Fibroblast of lung (primary cell): ENCODE results near the gene SIPA1L3. TPM values are rescaled to one million over a fixed set of nuclear protein-coding genes. Genes with fewer than 3 reads are reported as not detected.

Experiments
- DNase-seq, 2 donors: peaks; one replicate each; pipeline versions ENCODE4 v3.0.0 to v3.0.0-alpha.2; 2010; ENCODE audit warnings: low read depth in 2 of 2
- H2AFZ ChIP-seq: 2 replicates; pipeline ENCODE4 v1.5.1; 2012; ENCODE audit warnings: low read length, control low read depth, inconsistent platforms
- H3K27ac ChIP-seq: 2 replicates; pipeline ENCODE4 v1.5.1; 2011; ENCODE audit warnings: low read length, control low read depth; ENCODE audit not compliant: insufficient read depth
- H3K27me3 ChIP-seq: 2 replicates; pipeline ENCODE4 v1.5.1; 2011; ENCODE audit warnings: mild to moderate bottlenecking, low read length; ENCODE audit not compliant: control insufficient read depth, insufficient read depth
- H3K36me3 ChIP-seq: 2 replicates; pipeline ENCODE4 v1.5.1; 2011; ENCODE audit warnings: low read length; ENCODE audit not compliant: control insufficient read depth, insufficient read depth
- H3K4me1 ChIP-seq: 2 replicates; pipeline ENCODE4 v1.5.1; 2011; ENCODE audit warnings: low read length; ENCODE audit not compliant: control insufficient read depth, insufficient read depth; ENCODE audit errors: extremely low read depth
- H3K4me2 ChIP-seq: 2 replicates; pipeline ENCODE4 v1.5.1; 2011; ENCODE audit warnings: low read length, control low read depth; ENCODE audit not compliant: insufficient read depth; ENCODE audit errors: extremely low read depth
- H3K4me3 ChIP-seq, 4 experiments: fragments of 200-600 bp in 1 of 4; sonication (generic) in 1 of 4; replicated peaks in 1 of 4; 2 replicates each; pipeline ENCODE4 v1.5.1; 2011 to 2016; ENCODE audit warnings: low read length in 4 of 4, low read depth in 3 of 4, mild to moderate bottlenecking in 3 of 4, control low read depth in 2 of 4, inconsistent platforms in 1 of 4, mixed read lengths in 1 of 4; ENCODE audit not compliant: insufficient read depth in 1 of 4; ENCODE audit errors: control extremely low read depth in 1 of 4
- H3K79me2 ChIP-seq: 2 replicates; pipeline ENCODE4 v1.5.1; 2012; ENCODE audit warnings: mild to moderate bottlenecking, low read length, inconsistent platforms; ENCODE audit not compliant: control insufficient read depth, insufficient read depth
- H3K9ac ChIP-seq: 2 replicates; pipeline ENCODE4 v1.5.1; 2011; ENCODE audit warnings: mild to moderate bottlenecking, low read length, control low read depth; ENCODE audit not compliant: insufficient read depth
- H3K9me3 ChIP-seq: 2 replicates; pipeline ENCODE4 v1.5.1; 2012; ENCODE audit warnings: low read depth, low read length; ENCODE audit not compliant: control insufficient read depth, insufficient read depth
- H4K20me1 ChIP-seq: 2 replicates; pipeline ENCODE4 v1.5.1; 2011; ENCODE audit warnings: low read length; ENCODE audit not compliant: control insufficient read depth, insufficient read depth; ENCODE audit errors: extremely low read depth
- EZH2 ChIP-seq: IDR thresholded peaks from 2 replicates; pipeline ENCODE4 v1.5.1; 2012; ENCODE audit warnings: low read length, control low read depth, mild to moderate bottlenecking; ENCODE audit errors: missing control alignments
- polyA plus RNA-seq, 2 donors: library from polyadenylated mRNA; depleted of rRNA in 1 of 2; stranded (reverse) in 1 of 2; unstranded in 1 of 2; fragments of >200 nt; gene quantifications; 2 replicates each; pipeline ENCODE4 v1.2.1, GENCODE V29; 2011 to 2012; ENCODE audit warnings: missing spikeins in 1 of 2
- total RNA-seq: library from RNA; depleted of rRNA; stranded (reverse); fragments of >200 nt; gene quantifications from 2 replicates; pipeline ENCODE4 v1.2.1, GENCODE V29; 2014
- TF ChIP-seq, protein P1 (sequence below), 2 donors: IDR thresholded peaks in 1 of 2; conservative IDR thresholded peaks in 1 of 2; 1 replicate in 1 of 2; 2 replicates in 1 of 2; pipeline ENCODE4 v1.5.1; 2011 to 2012; ENCODE audit warnings: low read length in 2 of 2, control low read depth in 1 of 2, inconsistent platforms in 1 of 2, low read depth in 1 of 2, mild to moderate bottlenecking in 1 of 2

SIPA1L3 gene
- total and polyA plus RNA-seq, 2 donors (not counting 1 experiment from before 2014, with no cell fraction given), result 3.7 to 10.1 TPM

DNA sequence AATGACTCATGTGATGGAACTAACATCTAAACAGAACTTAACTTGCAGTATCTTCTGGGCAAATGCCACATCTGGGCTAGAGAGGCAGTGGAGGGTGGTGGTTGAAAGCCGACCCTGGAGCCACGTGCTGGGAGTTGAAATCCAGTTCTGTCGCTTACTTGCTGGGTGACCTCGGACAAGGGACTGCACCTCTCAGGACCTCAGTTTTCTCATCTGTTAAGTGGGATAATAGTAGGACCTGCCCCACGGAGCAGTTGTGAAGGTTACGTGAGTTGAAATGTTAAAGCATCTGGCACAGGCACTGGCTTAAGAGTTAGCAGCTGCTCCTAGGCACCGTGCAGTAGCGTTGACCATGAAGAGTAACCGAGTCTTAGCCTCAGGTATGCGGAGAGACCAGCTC is 76.1 kb downstream of the SIPA1L3 start:
- TF ChIP-seq, protein P1, sequence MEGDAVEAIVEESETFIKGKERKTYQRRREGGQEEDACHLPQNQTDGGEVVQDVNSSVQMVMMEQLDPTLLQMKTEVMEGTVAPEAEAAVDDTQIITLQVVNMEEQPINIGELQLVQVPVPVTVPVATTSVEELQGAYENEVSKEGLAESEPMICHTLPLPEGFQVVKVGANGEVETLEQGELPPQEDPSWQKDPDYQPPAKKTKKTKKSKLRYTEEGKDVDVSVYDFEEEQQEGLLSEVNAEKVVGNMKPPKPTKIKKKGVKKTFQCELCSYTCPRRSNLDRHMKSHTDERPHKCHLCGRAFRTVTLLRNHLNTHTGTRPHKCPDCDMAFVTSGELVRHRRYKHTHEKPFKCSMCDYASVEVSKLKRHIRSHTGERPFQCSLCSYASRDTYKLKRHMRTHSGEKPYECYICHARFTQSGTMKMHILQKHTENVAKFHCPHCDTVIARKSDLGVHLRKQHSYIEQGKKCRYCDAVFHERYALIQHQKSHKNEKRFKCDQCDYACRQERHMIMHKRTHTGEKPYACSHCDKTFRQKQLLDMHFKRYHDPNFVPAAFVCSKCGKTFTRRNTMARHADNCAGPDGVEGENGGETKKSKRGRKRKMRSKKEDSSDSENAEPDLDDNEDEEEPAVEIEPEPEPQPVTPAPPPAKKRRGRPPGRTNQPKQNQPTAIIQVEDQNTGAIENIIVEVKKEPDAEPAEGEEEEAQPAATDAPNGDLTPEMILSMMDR (conservative IDR thresholded peaks at IDR 0.05 in 1 of 2, IDR thresholded peaks at IDR 0.05 in 1 of 2; ENCODE audit: low read depth in 1 of 2, low read length in 2 of 2), result no peak
- no peak for TF ChIP-seq EZH2
- H3K9me3 ChIP-seq, result no peaks in the 10 kb centered on the region
- H4K20me1 ChIP-seq, result no peaks in the 10 kb centered on the region
- H3K9ac ChIP-seq, result no peak overlapping the region
- no peaks in the 10 kb centered on the region for H3K36me3 ChIP-seq
- no peak overlapping the region for H2AFZ ChIP-seq
- H3K4me3 ChIP-seq, result no peak overlapping the region
- no peaks in the 10 kb centered on the region for H3K27me3 ChIP-seq
- H3K4me1 ChIP-seq, result peaks cover 2% of the 10 kb centered on the region
- peak in 1 of 2 donors; percentile 24 for DNase-seq
- H3K4me2 ChIP-seq, result no peak overlapping the region
- H3K79me2 ChIP-seq, result no peaks in the 10 kb centered on the region
- H3K27ac ChIP-seq, result no peak overlapping the region

DNA sequence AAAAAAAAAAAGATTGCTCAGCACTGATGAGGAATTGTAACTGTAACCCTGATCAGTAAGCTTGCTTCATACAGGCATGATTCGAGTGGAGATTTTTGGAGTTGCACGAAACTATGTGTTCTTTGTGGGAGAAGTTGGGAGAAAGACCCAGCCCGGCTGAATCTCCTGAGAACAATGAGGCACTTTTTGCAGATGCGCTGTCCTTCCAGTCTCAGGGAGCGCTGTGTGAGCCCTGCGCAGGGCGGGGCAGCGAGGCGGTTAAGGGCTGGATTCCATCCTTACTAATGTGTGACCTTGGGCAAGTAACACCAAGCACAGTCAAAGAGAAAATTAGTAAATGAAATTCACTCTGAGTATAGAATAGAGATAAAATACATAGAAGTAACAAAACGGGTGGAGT is 76.9 kb downstream of the SIPA1L3 start:
- peaks cover 2% of the 10 kb centered on the region for H3K4me1 ChIP-seq
- H3K4me2 ChIP-seq, result no peak overlapping the region
- no peaks in the 10 kb centered on the region for H3K27me3 ChIP-seq
- no peaks in the 10 kb centered on the region for H3K36me3 ChIP-seq
- H3K79me2 ChIP-seq, result no peaks in the 10 kb centered on the region
- no peak overlapping the region for H3K9ac ChIP-seq
- H2AFZ ChIP-seq, result no peak overlapping the region
- H3K9me3 ChIP-seq, result no peaks in the 10 kb centered on the region
- TF ChIP-seq, protein P1 (conservative IDR thresholded peaks at IDR 0.05 in 1 of 2, IDR thresholded peaks at IDR 0.05 in 1 of 2; ENCODE audit: low read depth in 1 of 2, low read length in 2 of 2), result no peak
- TF ChIP-seq EZH2, result no peak
- H4K20me1 ChIP-seq, result no peaks in the 10 kb centered on the region
- peak in 1 of 2 donors; percentile 53 for DNase-seq
- H3K4me3 ChIP-seq, result no peak overlapping the region
- no peak overlapping the region for H3K27ac ChIP-seq

DNA sequence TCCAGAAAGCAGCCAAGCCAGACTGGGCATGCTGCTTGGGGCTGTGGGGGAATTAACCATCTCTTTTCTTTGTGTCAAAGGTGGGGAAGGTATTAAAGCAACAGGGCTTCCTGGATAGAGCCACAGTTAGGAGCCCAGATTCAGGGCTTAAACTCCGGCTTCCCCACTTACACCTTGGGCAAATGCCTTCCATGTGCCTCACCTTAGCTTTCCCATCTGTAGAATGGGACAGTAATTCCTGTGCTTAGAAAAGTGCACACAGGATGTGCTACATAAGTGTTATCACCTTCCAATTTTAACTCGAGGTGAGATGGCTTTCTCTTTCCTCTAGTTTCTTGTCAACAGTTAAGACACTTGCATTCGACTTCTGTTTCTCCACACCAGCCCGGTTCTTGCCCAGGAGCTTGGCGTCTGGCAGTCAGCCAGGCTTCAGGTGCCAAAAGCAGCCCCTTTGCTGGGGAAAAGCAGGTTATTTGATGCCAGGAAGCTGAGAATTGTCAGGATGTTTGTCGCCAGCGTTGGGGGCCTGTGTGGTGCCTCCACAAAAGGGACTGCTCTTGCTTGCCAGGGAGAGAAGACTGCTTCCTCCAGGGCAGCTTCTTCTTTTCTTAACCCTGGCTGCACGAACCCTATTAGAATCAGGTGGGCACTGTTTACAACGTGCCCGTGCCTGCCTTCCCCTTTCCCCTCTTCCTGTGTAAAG is 79.2 kb downstream of the SIPA1L3 start:
- TF ChIP-seq EZH2, result no peak
- TF ChIP-seq, protein P1 (conservative IDR thresholded peaks at IDR 0.05 in 1 of 2, IDR thresholded peaks at IDR 0.05 in 1 of 2; ENCODE audit: low read depth in 1 of 2, low read length in 2 of 2), result no peak
- Histone ChIP-seq H4K20me1 (no peaks in the 10 kb centered on the region), H3K36me3 (no peaks in the 10 kb centered on the region), H3K27ac (no peak overlapping the region), H3K9ac (no peak overlapping the region), H3K27me3 (no peaks in the 10 kb centered on the region), H3K79me2 (no peaks in the 10 kb centered on the region), H3K4me3 (no peak overlapping the region), H3K4me1 (no peaks in the 10 kb centered on the region), H3K4me2 (no peak overlapping the region), H3K9me3 (no peaks in the 10 kb centered on the region), H2AFZ (no peak overlapping the region)
- DNase-seq, result no peak
